B cell (primary cell): Measurements from ENCODE around the gene ANKRD23. TPM values are rescaled to one million over a fixed set of nuclear protein-coding genes. Genes with fewer than 3 reads are reported as not detected.

Source experiments
- ATAC-seq: fragments of 200-7000 bp; cut with Tn5 transposase; one replicate; pipeline ENCODE4 v1.10.0; 2021; ENCODE audit warnings: low read depth, mild to moderate bottlenecking, moderate number of reproducible peaks, moderate library complexity
- CTCF ChIA-PET: fragments of 350-600 bp; sonication (Branson Sonifier 250); formaldehyde crosslinking; loops from one replicate; lab custom pipeline; 2021; ENCODE audit warnings: antibody characterized with exemption, inconsistent platforms; lab: Charles Lee
- POLR2A ChIA-PET: fragments of 350-600 bp; sonication (Branson Sonifier 250); formaldehyde crosslinking; loops from one replicate; lab custom pipeline; 2021; ENCODE audit warnings: antibody characterized with exemption; lab: Charles Lee
- DNase-seq: peaks from one replicate; pipeline ENCODE4 v3.0.0; 2013
- H2AFZ ChIP-seq: 2 replicates; pipeline ENCODE4 v1.6.1; 2012; ENCODE audit warnings: mild to moderate bottlenecking, low read depth, low read length; ENCODE audit not compliant: insufficient read depth, poor library complexity, severe bottlenecking
- H3K27ac ChIP-seq, 2 donors: 1 replicate in 1 of 2; 2 replicates in 1 of 2; pipeline ENCODE4 v1.5.1; 2012 to 2013; ENCODE audit warnings: low read length in 2 of 2, mild to moderate bottlenecking in 2 of 2, moderate library complexity in 1 of 2
- H3K27me3 ChIP-seq, 4 experiments: fragments of 200-600 bp in 1 of 4; sonication (generic) in 1 of 4; replicated peaks in 1 of 4; 1 replicate in 2 of 4; 2 replicates in 2 of 4; pipeline versions ENCODE4 v1.6.1 to v1.7.0; 2013 to 2016; ENCODE audit warnings: low read length in 3 of 4, mild to moderate bottlenecking in 2 of 4, mixed read lengths in 1 of 4, moderate library complexity in 1 of 4; ENCODE audit not compliant: insufficient read depth in 4 of 4, control insufficient read depth in 3 of 4; ENCODE audit errors: control extremely low read depth in 1 of 4
- H3K36me3 ChIP-seq, 2 experiments: replicated peaks in 1 of 2; 1 replicate in 1 of 2; 2 replicates in 1 of 2; pipeline versions ENCODE4 v1.6.1 to v1.7.1; 2013; ENCODE audit warnings: low read length in 1 of 2; ENCODE audit not compliant: insufficient read depth in 2 of 2, control insufficient read depth in 1 of 2; ENCODE audit errors: control extremely low read depth in 1 of 2, extremely low read depth in 1 of 2
- H3K4me1 ChIP-seq, 2 donors: fragments of 200-600 bp in 1 of 2; sonication (generic) in 1 of 2; 1 replicate in 1 of 2; 2 replicates in 1 of 2; pipeline versions ENCODE4 v1.5.1 to v1.6.1; 2013 to 2017; ENCODE audit warnings: low read length in 2 of 2; ENCODE audit not compliant: control insufficient read depth in 2 of 2, insufficient read depth in 2 of 2
- H3K4me2 ChIP-seq: replicated peaks from 2 replicates; pipeline ENCODE3; 2012; ENCODE audit warnings: mild to moderate bottlenecking, low read depth, low read length; ENCODE audit not compliant: poor library complexity, severe bottlenecking
- H3K4me3 ChIP-seq, 5 experiments: fragments of 200-600 bp in 1 of 5; sonication (generic) in 1 of 5; 1 replicate in 3 of 5; 2 replicates in 2 of 5; pipeline versions ENCODE4 v1.5.1 to v1.7.0; 2011 to 2016; ENCODE audit warnings: low read length in 4 of 5, mild to moderate bottlenecking in 4 of 5, low read depth in 2 of 5, control low read depth in 1 of 5, moderate library complexity in 1 of 5; ENCODE audit not compliant: insufficient read depth in 1 of 5; ENCODE audit errors: control extremely low read depth in 1 of 5, extremely low read depth in 1 of 5
- H3K79me2 ChIP-seq: fragments of 200-600 bp; sonication (generic); one replicate; pipeline ENCODE4 v1.6.0; 2016; ENCODE audit warnings: low read length; ENCODE audit not compliant: control insufficient read depth, insufficient read depth
- H3K9ac ChIP-seq: fragments of 200-600 bp; sonication (generic); 2 replicates; pipeline ENCODE4 v1.6.1; 2017; ENCODE audit warnings: mild to moderate bottlenecking, low read length, moderate library complexity
- H3K9me3 ChIP-seq, 3 donors: one replicate each; pipeline versions ENCODE4 v1.6.1 to v1.7.1; 2013; ENCODE audit warnings: low read length in 2 of 3; ENCODE audit not compliant: control insufficient read depth in 2 of 3, insufficient read depth in 1 of 3; ENCODE audit errors: control extremely low read depth in 1 of 3
- H4K20me1 ChIP-seq: 2 replicates; pipeline ENCODE4 v1.6.0; 2012; ENCODE audit warnings: mild to moderate bottlenecking, low read length; ENCODE audit not compliant: insufficient read depth, control insufficient read depth, poor library complexity, severe bottlenecking
- H3K27ac Mint-ChIP-seq: one replicate; pipeline ENCODE4 v1.8.0; 2021; ENCODE audit warnings: mixed read lengths
- H3K27me3 Mint-ChIP-seq: one replicate; pipeline ENCODE4 v1.8.0; 2021; ENCODE audit warnings: mixed read lengths
- H3K4me1 Mint-ChIP-seq: one replicate; pipeline ENCODE4 v1.8.0; 2021; ENCODE audit warnings: mixed read lengths
- H3K4me3 Mint-ChIP-seq: one replicate; pipeline ENCODE4 v1.8.0; 2021; ENCODE audit warnings: mixed read lengths
- H3K9me3 Mint-ChIP-seq: one replicate; pipeline ENCODE4 v1.8.0; 2022; ENCODE audit warnings: mixed read lengths; ENCODE audit not compliant: insufficient read depth
- CTCF ChIP-seq: fragments of 200-600 bp; IDR thresholded peaks from one replicate; pipeline ENCODE4 v1.8.0; 2022; ENCODE audit warnings: antibody characterized with exemption, mild to moderate bottlenecking
- EZH2 ChIP-seq: IDR thresholded peaks from 2 replicates; pipeline ENCODE4 v1.6.1; 2012; ENCODE audit warnings: borderline replicate concordance, low read depth, mild to moderate bottlenecking, moderate library complexity, low read length; ENCODE audit not compliant: insufficient read depth, poor library complexity, severe bottlenecking
- WGBS: methylation state at CpG from one replicate; pipeline ENCODE4 v1.1.5; 2013; ENCODE audit warnings: missing lambda C conversion rate; ENCODE audit not compliant: insufficient coverage; 5-methylcytosine and 5-hydroxymethylcytosine counted together
- intact Hi-C: fragments of 100-400 bp; cut with micrococcal nuclease; formaldehyde crosslinking; loops from one replicate; pipeline ENCODE4 v1.10.0; 2022
- polyA plus RNA-seq: library from polyadenylated mRNA; depleted of rRNA; stranded (reverse); fragments of >200 nt; gene quantifications from 2 replicates; pipeline ENCODE4 v1.2.3, GENCODE V29; 2012
- total RNA-seq, 2 donors: library from RNA; stranded (reverse); fragments of 120-200 nt in 1 of 2; gene quantifications; 1 replicate in 1 of 2; 2 replicates in 1 of 2; pipeline versions ENCODE4 v1.2.3 to v1.2.4, GENCODE V29; 2013 to 2022

Gene ANKRD23
- total and polyA plus RNA-seq, 2 donors (not counting 1 experiment from before 2014, with no cell fraction given) = 8.8 to 11.3 TPM

GRCh38 chr2:96809216-96809882 lies 34.5 kb downstream of the ANKRD23 start:
- TF ChIP-seq CTCF (no peak), EZH2 (no peak)
- no peaks in the 10 kb centered on the region for H3K9me3 Mint-ChIP-seq
- no peak overlapping the region for H2AFZ ChIP-seq
- H3K79me2 ChIP-seq = no peaks in the 10 kb centered on the region
- H3K4me1 ChIP-seq = peaks cover 15 to 21% of the 10 kb centered on the region in 2 donors
- H3K27me3 Mint-ChIP-seq = no peaks in the 10 kb centered on the region
- H4K20me1 ChIP-seq = no peaks in the 10 kb centered on the region
- H3K27ac ChIP-seq = no peak overlapping the region
- H3K9me3 ChIP-seq = peaks cover 0 to 3% (median 0%) of the 10 kb centered on the region in 3 donors
- no peaks in the 10 kb centered on the region for H3K27me3 ChIP-seq
- no peak overlapping the region for H3K9ac ChIP-seq
- 97% methylated on average over 12 of the region's 13 CpGs for WGBS
- ATAC-seq (no peak), DNase-seq (peak; percentile 4)
- H3K4me1 Mint-ChIP-seq = peaks cover 24% of the 10 kb centered on the region
- H3K4me3 Mint-ChIP-seq = no peak overlapping the region
- H3K27ac Mint-ChIP-seq = peak overlapping the region; percentile 70
- peaks cover 0 to 29% of the 10 kb centered on the region in 2 experiments for H3K36me3 ChIP-seq
- CTCF ChIA-PET = interaction anchor here (1.0 kb wide), 1 partner anchor 18 kb away, joined by 4 read pairs; no protein-coding TSS in a partner anchor
- intact Hi-C loops = no loop called here
- H3K4me3 ChIP-seq = no peak overlapping the region
- H3K4me2 ChIP-seq = no peak overlapping the region
- POLR2A ChIA-PET = no interaction called here

GRCh38 chr2:96808176-96808837 lies 35.5 kb downstream of the ANKRD23 start:
- no peak for ATAC-seq
- Histone ChIP-seq H3K9me3 (peaks cover 0 to 3% (median 0%) of the 10 kb centered on the region in 3 donors), H3K4me1 (peaks cover 15 to 21% of the 10 kb centered on the region in 2 donors), H3K36me3 (peaks cover 0 to 29% of the 10 kb centered on the region in 2 experiments), H3K4me2 (no peak overlapping the region), H2AFZ (no peak overlapping the region), H3K27me3 (no peaks in the 10 kb centered on the region), H3K79me2 (no peaks in the 10 kb centered on the region), H3K4me3 (no peak overlapping the region), H4K20me1 (no peaks in the 10 kb centered on the region), H3K27ac (peak overlapping the region in 1 of 2 donors; percentile 39), H3K9ac (no peak overlapping the region)
- H3K4me3 Mint-ChIP-seq = peak overlapping the region; percentile 50
- TF ChIP-seq EZH2 (no peak), CTCF (no peak)
- ChIA-PET CTCF (interaction anchor here (1.4 kb wide), 1 partner anchor 50 kb away, joined by 3 read pairs; the partner anchor contains the start of gene ANKRD39), POLR2A (no interaction called here)
- intact Hi-C loops = no loop called here
- H3K27ac Mint-ChIP-seq = peak overlapping the region; percentile 85
- 94% methylated on average over 7 of the region's 10 CpGs for WGBS
- H3K27me3 Mint-ChIP-seq = no peaks in the 10 kb centered on the region
- no peaks in the 10 kb centered on the region for H3K9me3 Mint-ChIP-seq
- no peak for DNase-seq
- H3K4me1 Mint-ChIP-seq = peaks cover 24% of the 10 kb centered on the region
